ENCODE results near the gene NAA60. TPM values are rescaled to one million over a fixed set of nuclear protein-coding genes. Genes with fewer than 3 reads are reported as not detected.

NAA60 gene
- polyA plus RNA-seq, 1 donor (not counting 4 experiments of a cell fraction or from before 2014, with no cell fraction given) = 30.3 TPM

GRCh38 chr16:3485097-3485745 is 41.7 kb downstream of the NAA60 start:
- peaks cover 33 to 34% of the 10 kb centered on the region in 2 experiments for H3K36me3 ChIP-seq (ENCODE audit: control insufficient read depth in 2 of 2, extremely low read depth in 1 of 2, insufficient read depth in 2 of 2, low read length in 2 of 2)
- no peak for DNase-seq (ENCODE audit: low read depth, low spot score)
- H3K9me3 ChIP-seq (ENCODE audit: control insufficient read depth, low read depth, low read length) = no peaks in the 10 kb centered on the region
- TF ChIP-seq EZH2 (IDR thresholded peaks at IDR 0.05; ENCODE audit: low read length) (no peak), CTCF (optimal IDR thresholded peaks at IDR 0.05 in 1 of 3, IDR thresholded peaks at IDR 0.05 in 1 of 3, conservative IDR thresholded peaks at IDR 0.05 in 1 of 3; ENCODE audit: extremely low read depth in 1 of 3, insufficient read depth in 2 of 3, low read length in 3 of 3) (no peak)
- no peak overlapping the region for H2AFZ ChIP-seq (ENCODE audit: control insufficient read depth, low read length)
- no peak overlapping the region for H3K4me3 ChIP-seq (ENCODE audit: control insufficient read depth in 2 of 3, extremely low read depth in 1 of 3, insufficient read depth in 2 of 3, low read depth in 1 of 3, low read length in 3 of 3)
- H3K79me2 ChIP-seq (ENCODE audit: control insufficient read depth, insufficient read depth, low read length) = peaks cover 2% of the 10 kb centered on the region
- H3K27ac ChIP-seq (ENCODE audit: control insufficient read depth, insufficient read depth, low read length) = no peak overlapping the region
- FAIRE-seq = no peak
- H3K4me1 ChIP-seq (ENCODE audit: control insufficient read depth, extremely low read depth, insufficient read depth, low read length) = no peaks in the 10 kb centered on the region
- dilution Hi-C loops (cut with MboI; ENCODE audit: extremely low pct_ligation_motif_present, low sequenced_read_pairs) = no loop called here
- H3K4me2 ChIP-seq (ENCODE audit: control insufficient read depth, extremely low read depth, insufficient read depth, low read depth, low read length) = no peak overlapping the region
- H3K9me1 ChIP-seq (ENCODE audit: control insufficient read depth, extremely low read depth, insufficient read depth, low read length) = no peaks in the 10 kb centered on the region
- no peak overlapping the region for H3K9ac ChIP-seq (ENCODE audit: control insufficient read depth, extremely low read depth, insufficient read depth, low read length)
- H3K27me3 ChIP-seq (ENCODE audit: control insufficient read depth, extremely low read depth, insufficient read depth, low read length) = no peaks in the 10 kb centered on the region
- no peaks in the 10 kb centered on the region for H4K20me1 ChIP-seq (ENCODE audit: control insufficient read depth, extremely low read depth, insufficient read depth, low read length)

- no peak for TF ChIP-seq EZH2 (IDR thresholded peaks at IDR 0.05; ENCODE audit: low read length)
- TF ChIP-seq CTCF (optimal IDR thresholded peaks at IDR 0.05 in 1 of 3, IDR thresholded peaks at IDR 0.05 in 1 of 3, conservative IDR thresholded peaks at IDR 0.05 in 1 of 3; ENCODE audit: extremely low read depth in 1 of 3, insufficient read depth in 2 of 3, low read length in 3 of 3) = no peak
- Histone ChIP-seq H3K36me3 (ENCODE audit: control insufficient read depth in 2 of 2, extremely low read depth in 1 of 2, insufficient read depth in 2 of 2, low read length in 2 of 2) (peaks cover 32 to 33% of the 10 kb centered on the region in 2 experiments), H3K27ac (ENCODE audit: control insufficient read depth, insufficient read depth, low read length) (no peak overlapping the region), H3K27me3 (ENCODE audit: control insufficient read depth, extremely low read depth, insufficient read depth, low read length) (no peaks in the 10 kb centered on the region), H3K9me3 (ENCODE audit: control insufficient read depth, low read depth, low read length) (no peaks in the 10 kb centered on the region), H3K4me1 (ENCODE audit: control insufficient read depth, extremely low read depth, insufficient read depth, low read length) (no peaks in the 10 kb centered on the region), H3K4me2 (ENCODE audit: control insufficient read depth, extremely low read depth, insufficient read depth, low read depth, low read length) (no peak overlapping the region), H4K20me1 (ENCODE audit: control insufficient read depth, extremely low read depth, insufficient read depth, low read length) (no peaks in the 10 kb centered on the region), H3K79me2 (ENCODE audit: control insufficient read depth, insufficient read depth, low read length) (peaks cover 2% of the 10 kb centered on the region), H2AFZ (ENCODE audit: control insufficient read depth, low read length) (no peak overlapping the region), H3K9ac (ENCODE audit: control insufficient read depth, extremely low read depth, insufficient read depth, low read length) (no peak overlapping the region), H3K4me3 (ENCODE audit: control insufficient read depth in 2 of 3, extremely low read depth in 1 of 3, insufficient read depth in 2 of 3, low read depth in 1 of 3, low read length in 3 of 3) (no peak overlapping the region), H3K9me1 (ENCODE audit: control insufficient read depth, extremely low read depth, insufficient read depth, low read length) (no peaks in the 10 kb centered on the region)
- DNase-seq (ENCODE audit: low read depth, low spot score) (no peak), FAIRE-seq (no peak)
- dilution Hi-C loops (cut with MboI; ENCODE audit: extremely low pct_ligation_motif_present, low sequenced_read_pairs) = no loop called here
These were observed 42.5 kb downstream of the NAA60 start for GRCh38 chr16:3485821-3486505.
